KOPT-K1 (cell line): ENCODE measurements around the gene HYAL3.
A peak's percentile ranks its signal among the peaks of the same experiment; 100 is the strongest.
"Not testable (repeated sequence)": the region's sequence is repeated elsewhere in the genome, so short reads cannot be mapped to it uniquely, and the experiment has no call there.

Experiments
- H3K27ac ChIP-seq: fragments of 200-600 bp; sonication (generic); 2 replicates; pipeline ENCODE4 v1.5.1; 2016; ENCODE audit warnings: antibody characterized with exemption, mild to moderate bottlenecking, low read depth, low read length; ENCODE audit not compliant: poor library complexity, severe bottlenecking
- H3K36me3 ChIP-seq: fragments of 200-600 bp; sonication (generic); 2 replicates; pipeline ENCODE4 v1.5.1; 2017; ENCODE audit warnings: antibody characterized with exemption, mild to moderate bottlenecking, low read length, moderate library complexity; ENCODE audit not compliant: insufficient read depth
- H3K9me3 ChIP-seq: fragments of 200-600 bp; sonication (generic); 2 replicates; pipeline ENCODE4 v1.5.1; 2017; ENCODE audit warnings: antibody characterized with exemption, low read length, mild to moderate bottlenecking; ENCODE audit not compliant: insufficient read depth, poor library complexity, severe bottlenecking

HYAL3 gene

DNA sequence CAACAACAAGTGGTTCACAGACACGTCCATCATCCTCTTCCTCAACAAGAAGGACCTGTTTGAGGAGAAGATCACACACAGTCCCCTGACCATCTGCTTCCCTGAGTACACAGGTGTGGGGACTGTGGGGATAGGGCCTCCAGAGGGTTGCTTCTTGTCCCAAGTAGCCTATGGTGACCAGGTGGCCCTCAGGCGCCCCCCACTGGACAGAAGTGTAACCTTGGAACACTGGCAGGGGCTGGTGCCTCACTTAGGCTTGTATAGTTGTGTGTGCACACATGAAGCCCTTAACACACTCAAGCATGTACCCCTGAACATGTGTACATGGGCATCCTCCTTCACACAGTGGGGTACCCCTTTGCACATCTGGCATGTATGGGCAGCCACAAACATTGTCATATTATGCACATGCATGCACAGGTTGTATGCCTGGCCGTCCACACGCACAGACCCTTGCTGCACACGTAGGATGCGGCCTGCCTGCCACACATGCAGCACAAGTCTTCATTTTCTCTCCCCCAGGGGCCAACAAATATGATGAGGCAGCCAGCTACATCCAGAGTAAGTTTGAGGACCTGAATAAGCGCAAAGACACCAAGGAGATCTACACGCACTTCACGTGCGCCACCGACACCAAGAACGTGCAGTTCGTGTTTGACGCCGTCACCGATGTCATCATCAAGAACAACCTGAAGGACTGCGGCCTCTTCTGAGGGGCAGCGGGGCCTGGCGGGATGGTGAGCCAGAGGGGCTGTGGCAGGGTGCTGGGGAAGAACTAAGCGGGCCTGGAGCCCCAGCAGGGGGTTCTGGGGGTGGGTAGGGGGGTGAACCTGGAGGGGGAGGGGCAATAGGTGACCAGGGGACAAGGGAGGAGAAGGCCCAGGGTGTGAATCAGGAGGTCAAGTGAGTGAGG lies 42.0 kb downstream of the HYAL3 start:
- Histone ChIP-seq H3K27ac (no peak overlapping the region), H3K36me3 (peaks cover 76% of the 10 kb centered on the region), H3K9me3 (no peaks in the 10 kb centered on the region)

DNA sequence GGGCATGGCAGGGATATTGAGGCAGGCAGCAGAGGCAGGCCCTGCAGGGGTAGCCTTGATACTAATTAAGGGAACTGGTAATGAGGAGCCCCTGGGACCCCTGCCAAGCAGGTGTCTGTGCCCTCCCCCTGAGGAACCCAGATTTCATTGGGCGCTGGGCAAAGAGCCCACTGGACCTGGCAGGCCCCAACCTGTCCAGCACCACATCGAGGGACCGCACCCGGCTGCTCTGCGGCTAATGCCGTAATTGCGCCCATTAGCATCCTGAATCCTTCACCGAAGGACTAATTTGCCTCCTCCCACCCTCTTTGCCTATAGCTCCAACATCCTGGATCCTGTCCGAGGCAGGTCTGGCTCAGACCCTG lies 44.0 kb downstream of the HYAL3 start:
- H3K36me3 ChIP-seq, result peaks cover 96% of the 10 kb centered on the region
- H3K27ac ChIP-seq, result no peak overlapping the region
- H3K9me3 ChIP-seq, result no peaks in the 10 kb centered on the region

DNA sequence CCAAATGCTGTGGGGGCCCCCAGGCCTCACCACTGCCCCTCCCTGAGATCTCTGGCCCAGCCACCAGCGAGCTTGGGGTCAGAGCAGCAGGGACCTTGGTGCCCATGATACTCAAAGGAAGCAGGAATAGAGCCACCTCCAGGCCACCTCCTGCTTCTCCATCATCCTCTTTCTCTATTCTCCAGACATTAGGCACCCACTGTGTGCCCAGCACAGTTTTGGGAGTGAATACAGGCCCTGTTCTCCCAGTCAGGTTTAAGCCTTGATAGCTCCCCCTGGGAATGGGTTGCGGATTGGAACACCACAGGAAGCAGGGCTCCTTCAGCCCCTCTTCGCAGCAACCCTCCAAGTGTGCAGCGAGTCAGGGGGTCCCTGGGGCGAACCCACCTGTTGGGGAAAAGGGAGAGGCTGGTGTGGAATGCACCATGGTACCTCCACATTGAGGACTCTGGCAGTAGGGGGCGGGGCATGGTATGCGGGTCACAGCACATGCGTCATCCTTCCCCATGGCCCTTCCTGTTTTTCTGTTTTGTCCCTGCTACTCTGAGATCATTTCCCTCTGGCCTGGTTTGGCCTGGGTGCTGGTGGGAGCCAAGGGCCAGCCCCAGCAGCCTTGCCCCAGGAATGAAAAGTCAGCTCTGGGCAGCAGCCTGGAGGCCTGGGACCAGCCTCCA lies 44.5 kb downstream of the HYAL3 start:
- peaks cover 100% of the 10 kb centered on the region for H3K36me3 ChIP-seq
- H3K27ac ChIP-seq, result no peak overlapping the region
- H3K9me3 ChIP-seq, result no peaks in the 10 kb centered on the region

DNA sequence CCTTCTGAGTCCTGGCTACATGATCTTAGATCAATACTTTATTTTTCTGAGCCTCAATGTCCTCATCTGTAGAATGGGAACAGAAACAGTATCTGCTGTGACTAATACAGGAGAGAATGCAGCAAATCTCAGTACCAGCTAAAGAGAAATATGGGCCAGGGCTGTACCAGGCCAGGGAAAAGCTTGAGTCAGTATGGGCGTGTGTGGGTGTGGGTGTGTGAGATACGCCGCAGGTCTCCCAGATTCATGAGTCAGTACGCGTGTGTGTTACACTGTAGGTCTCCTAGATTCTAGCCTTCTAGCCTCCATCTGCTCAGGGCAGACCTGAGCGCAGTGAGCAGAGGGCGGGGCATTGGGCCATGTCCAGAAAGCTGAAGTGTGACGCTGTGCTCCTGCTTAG lies 48.0 kb downstream of the HYAL3 start:
- Histone ChIP-seq H3K27ac (no peak overlapping the region), H3K9me3 (no peaks in the 10 kb centered on the region), H3K36me3 (peaks cover 93% of the 10 kb centered on the region)

GRCh38 chr3:50250514-50250913 lies 48.7 kb downstream of the HYAL3 start:
- Histone ChIP-seq H3K27ac (no peak overlapping the region), H3K9me3 (no peaks in the 10 kb centered on the region), H3K36me3 (peaks cover 86% of the 10 kb centered on the region)

GRCh38 chr3:50249457-50249856 lies 49.7 kb downstream of the HYAL3 start:
- Histone ChIP-seq H3K9me3 (no peaks in the 10 kb centered on the region), H3K27ac (no peak overlapping the region), H3K36me3 (peaks cover 77% of the 10 kb centered on the region)

GRCh38 chr3:50248387-50248786 lies 50.8 kb downstream of the HYAL3 start:
- peaks cover 75% of the 10 kb centered on the region for H3K36me3 ChIP-seq
- H3K27ac ChIP-seq, result no peak overlapping the region
- no peaks in the 10 kb centered on the region for H3K9me3 ChIP-seq

- Histone ChIP-seq H3K9me3 (no peaks in the 10 kb centered on the region), H3K36me3 (peaks cover 73% of the 10 kb centered on the region), H3K27ac (peak overlapping the region; percentile 75)
Observed at GRCh38 chr3:50246517-50246954, 52.7 kb downstream of the HYAL3 start.

GRCh38 chr3:50245831-50246516 lies 53.2 kb downstream of the HYAL3 start:
- no peaks in the 10 kb centered on the region for H3K9me3 ChIP-seq
- H3K36me3 ChIP-seq, result peaks cover 73% of the 10 kb centered on the region
- peak overlapping the region; percentile 75 for H3K27ac ChIP-seq

- H3K36me3 ChIP-seq, result peaks cover 73% of the 10 kb centered on the region
- peak overlapping the region; percentile 75 for H3K27ac ChIP-seq
Observed at GRCh38 chr3:50245251-50245745, 53.9 kb downstream of the HYAL3 start.

GRCh38 chr3:50244813-50245212 lies 54.4 kb downstream of the HYAL3 start:
- not testable (repeated sequence) for H3K9me3 ChIP-seq

More at GRCh38 chr3:50245251-50245745, 53.9 kb downstream of the HYAL3 start:
- H3K9me3 ChIP-seq, result no peaks in the 10 kb centered on the region

GRCh38 chr3:50243543-50243895 lies 55.7 kb downstream of the HYAL3 start:
- Histone ChIP-seq H3K27ac (peak overlapping the region; percentile 36), H3K36me3 (peaks cover 72% of the 10 kb centered on the region), H3K9me3 (no peaks in the 10 kb centered on the region)

More at GRCh38 chr3:50244813-50245212, 54.4 kb downstream of the HYAL3 start:
- Histone ChIP-seq H3K36me3 (peaks cover 73% of the 10 kb centered on the region), H3K27ac (peak overlapping the region; percentile 7)

GRCh38 chr3:50242851-50243542 lies 56.2 kb downstream of the HYAL3 start:
- Histone ChIP-seq H3K36me3 (peaks cover 67% of the 10 kb centered on the region), H3K27ac (peak overlapping the region; percentile 36), H3K9me3 (no peaks in the 10 kb centered on the region)
